GM18909 (cell line): Measurements from ENCODE around the gene SSMEM1.
"Not testable (repeated sequence)": the region's sequence is repeated elsewhere in the genome, so short reads cannot be mapped to it uniquely, and the experiment has no call there.

ENCODE experiments used
- ATAC-seq: cut with Tn5 transposase; IDR thresholded peaks from one replicate; pipeline ENCODE4 v1.9.1; 2021; ENCODE audit warnings: mild to moderate bottlenecking; ENCODE audit not compliant: unreplicated experiment, poor library complexity

The SSMEM1 gene

DNA sequence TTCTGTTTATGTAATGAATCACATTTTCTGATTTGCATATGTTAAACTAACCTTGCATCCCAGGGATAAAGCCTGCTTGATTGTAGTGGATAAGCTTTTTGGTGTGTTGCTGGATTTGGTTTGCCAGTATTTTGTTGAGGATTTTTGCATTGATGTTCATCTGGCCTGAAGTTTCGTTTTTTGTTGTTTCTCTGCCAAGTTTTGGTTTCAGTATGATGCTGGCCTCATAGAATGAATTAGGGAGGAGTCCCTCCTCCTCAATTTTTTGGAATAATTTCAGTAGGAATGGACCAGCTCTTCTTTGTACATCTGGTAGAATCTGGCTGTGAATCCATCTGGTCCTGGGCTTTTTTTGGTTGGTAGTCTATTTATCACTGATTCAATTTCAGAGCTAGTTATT, 35.8 kb downstream of the SSMEM1 start:
- not testable (repeated sequence) for ATAC-seq

- ATAC-seq = not testable (repeated sequence)
These were observed 38.8 kb downstream of the SSMEM1 start for GRCh38 chr7:130246491-130246890.

- not testable (repeated sequence) for ATAC-seq
These were observed 41.2 kb downstream of the SSMEM1 start for GRCh38 chr7:130248842-130249241.

DNA sequence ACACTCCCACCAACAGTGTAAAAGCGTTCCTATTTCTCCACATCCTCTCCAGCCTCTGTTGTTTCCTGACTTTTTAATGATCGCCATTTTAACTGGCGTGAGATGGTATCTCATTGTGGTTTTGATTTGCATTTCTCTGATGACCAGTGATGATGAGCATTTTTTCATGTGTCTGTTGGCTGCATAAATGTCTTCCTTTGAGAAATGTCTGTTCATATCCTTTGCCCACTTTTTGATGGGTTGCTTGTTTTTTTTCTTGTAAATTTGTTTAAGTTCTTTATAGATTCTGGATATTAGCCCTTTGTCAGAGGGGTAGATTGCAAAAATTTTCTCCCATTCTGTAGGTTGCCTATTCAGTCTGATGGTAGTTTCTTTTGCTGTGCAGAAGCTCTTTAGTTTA, 42.0 kb downstream of the SSMEM1 start:
- ATAC-seq = not testable (repeated sequence)

DNA sequence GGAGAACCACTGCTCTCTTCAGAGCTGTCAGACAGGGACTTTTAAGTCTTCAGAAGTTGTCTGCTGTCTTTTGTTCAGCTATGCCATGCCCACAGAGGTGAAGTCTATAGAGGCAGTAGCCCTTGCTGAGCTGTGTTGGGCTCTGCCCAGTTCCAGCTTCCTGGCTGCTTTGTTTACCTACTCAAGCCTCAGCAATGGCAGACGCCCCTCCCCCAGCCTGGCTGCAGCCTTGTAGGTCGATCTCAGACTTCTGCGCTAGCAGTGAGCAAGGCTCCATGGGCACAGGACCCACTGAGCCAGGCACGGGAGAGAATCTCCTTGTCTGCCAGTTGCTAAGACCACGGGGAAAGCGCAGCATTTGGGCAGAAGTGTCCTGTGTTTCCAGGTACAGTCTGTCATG, 46.9 kb downstream of the SSMEM1 start:
- ATAC-seq = no peak

GRCh38 chr7:130256704-130257103, 49.0 kb downstream of the SSMEM1 start:
- ATAC-seq = no peak

DNA sequence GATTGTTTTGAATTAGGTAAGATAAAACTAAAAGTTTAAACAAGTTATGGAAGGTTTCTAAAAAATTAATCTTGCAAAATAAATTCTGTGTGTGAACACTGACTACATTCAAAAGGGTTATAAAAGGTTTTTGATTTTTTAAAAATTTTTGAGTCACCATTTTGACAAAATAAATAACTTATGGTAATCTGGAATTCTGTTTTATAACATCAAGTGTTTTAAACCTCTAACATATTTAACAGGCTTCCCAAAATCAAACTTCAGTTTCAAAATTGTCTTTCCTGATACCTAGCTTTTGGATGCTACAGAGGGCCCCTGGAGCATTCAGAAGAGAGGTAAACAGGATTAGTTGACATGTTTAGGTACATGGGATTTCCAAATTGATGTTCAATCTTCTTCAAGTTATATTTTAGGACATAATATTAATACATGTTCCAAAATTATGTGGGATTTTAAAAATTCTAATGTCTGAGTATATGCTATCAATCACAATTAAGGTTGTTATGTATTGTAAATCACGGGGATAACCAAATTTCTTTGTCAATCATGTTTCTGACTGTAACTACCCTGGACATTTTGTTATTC, 50.9 kb downstream of the SSMEM1 start:
- ATAC-seq = no peak

GRCh38 chr7:130262448-130262847, 54.8 kb downstream of the SSMEM1 start:
- no peak for ATAC-seq

GRCh38 chr7:130263130-130263529, 55.5 kb downstream of the SSMEM1 start:
- ATAC-seq = no peak
